DND-41 (cell line): Measurements from ENCODE around the gene AKR1C3.

Source experiments
- ATAC-seq: fragments of 200-7000 bp; cut with Tn5 transposase; 3 replicates; pipeline ENCODE4 v1.9.1; 2021; ENCODE audit warnings: low read depth; ENCODE audit not compliant: insufficient read depth
- DNase-seq: peaks from one replicate; pipeline ENCODE4 v3.0.0-alpha.2; 2020
- H2AFZ ChIP-seq: 2 replicates; pipeline ENCODE4 v1.6.0; 2012; ENCODE audit warnings: low read depth, low read length
- H3K27ac ChIP-seq: 2 replicates; pipeline ENCODE4 v1.5.1; 2012; ENCODE audit warnings: low read length, inconsistent platforms
- H3K27me3 ChIP-seq: fragments of 200-600 bp; sonication (generic); 2 replicates; pipeline ENCODE4 v1.6.0; 2012; ENCODE audit warnings: low read length, mild to moderate bottlenecking, inconsistent platforms; ENCODE audit not compliant: insufficient read depth, poor library complexity
- H3K36me3 ChIP-seq: 2 replicates; pipeline ENCODE4 v1.5.1; 2012; ENCODE audit warnings: low read length, inconsistent platforms; ENCODE audit not compliant: insufficient read depth
- H3K4me1 ChIP-seq: 2 replicates; pipeline ENCODE4 v1.5.1; 2012; ENCODE audit warnings: mild to moderate bottlenecking, low read length; ENCODE audit not compliant: insufficient read depth
- H3K4me2 ChIP-seq: 2 replicates; pipeline ENCODE4 v1.6.0; 2012; ENCODE audit warnings: mild to moderate bottlenecking, moderate library complexity, low read length, inconsistent platforms; ENCODE audit not compliant: insufficient read depth
- H3K4me3 ChIP-seq, 2 experiments: fragments of 200-600 bp in 1 of 2; shearing (Covaris generic) in 1 of 2; 2 replicates each; pipeline ENCODE4 v1.5.1; 2012 to 2016; ENCODE audit warnings: inconsistent platforms in 2 of 2, low read length in 2 of 2, mild to moderate bottlenecking in 2 of 2, low read depth in 1 of 2, moderate library complexity in 1 of 2
- H3K79me2 ChIP-seq: 2 replicates; pipeline ENCODE4 v1.6.0; 2012; ENCODE audit warnings: low read length, inconsistent platforms; ENCODE audit not compliant: insufficient read depth
- H3K9ac ChIP-seq: 2 replicates; pipeline ENCODE4 v1.6.0; 2012; ENCODE audit warnings: low read depth, mild to moderate bottlenecking, inconsistent platforms, low read length, moderate library complexity
- H3K9me3 ChIP-seq: 2 replicates; pipeline ENCODE4 v1.5.1; 2012; ENCODE audit warnings: low read length, moderate library complexity, mild to moderate bottlenecking, inconsistent platforms; ENCODE audit not compliant: insufficient read depth, severe bottlenecking
- H4K20me1 ChIP-seq: 2 replicates; pipeline ENCODE4 v1.6.0; 2012; ENCODE audit warnings: low read length; ENCODE audit not compliant: insufficient read depth
- EZH2 ChIP-seq: IDR thresholded peaks from 3 replicates; pipeline ENCODE4 v1.6.1; 2012; ENCODE audit warnings: borderline replicate concordance, low read depth, mild to moderate bottlenecking, moderate library complexity, low read length, inconsistent platforms; ENCODE audit not compliant: severe bottlenecking
- TF ChIP-seq, protein P1 (sequence below): IDR thresholded peaks from 2 replicates; pipeline ENCODE4 v1.5.1; 2012; ENCODE audit warnings: borderline replicate concordance, low read length, moderate library complexity, mild to moderate bottlenecking; ENCODE audit not compliant: poor library complexity, severe bottlenecking; ENCODE audit errors: extremely low read depth

Gene AKR1C3

DNA sequence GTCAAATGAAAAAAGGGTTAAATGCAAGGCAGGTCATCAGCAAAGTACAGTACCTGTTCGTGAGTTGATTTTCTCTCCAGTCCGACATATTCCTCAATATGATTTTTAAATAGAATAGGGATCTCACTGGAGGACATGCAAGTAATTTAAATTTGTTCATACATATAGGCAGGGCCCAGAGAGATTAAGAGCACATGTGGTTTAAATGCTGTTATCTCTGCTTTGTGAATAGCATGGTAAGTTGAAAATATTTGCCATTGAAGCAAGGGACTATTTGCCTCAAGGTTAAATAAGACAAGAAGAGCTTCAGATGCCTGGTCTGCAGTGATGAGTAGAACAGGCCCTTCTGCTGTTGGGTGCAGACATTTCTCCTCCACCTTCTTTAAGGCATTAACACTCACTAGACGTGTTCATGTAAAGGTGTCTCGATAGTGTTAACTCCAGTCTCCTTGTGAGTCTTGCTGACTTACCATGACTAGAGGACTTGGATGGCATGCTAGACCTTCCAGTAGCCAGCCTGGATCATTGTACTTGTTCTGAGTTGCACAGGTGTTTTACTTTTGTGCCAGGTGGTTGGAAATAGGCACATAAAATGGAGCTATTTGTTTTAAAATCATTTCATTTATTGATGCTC is 15.6 kb upstream of the AKR1C3 start:
- Histone ChIP-seq H3K4me2 (no peak overlapping the region), H3K4me1 (no peaks in the 10 kb centered on the region), H3K27me3 (no peaks in the 10 kb centered on the region), H3K9me3 (no peaks in the 10 kb centered on the region), H3K9ac (no peak overlapping the region), H3K79me2 (no peaks in the 10 kb centered on the region), H3K4me3 (no peak overlapping the region), H3K36me3 (no peaks in the 10 kb centered on the region), H2AFZ (no peak overlapping the region), H3K27ac (no peak overlapping the region), H4K20me1 (no peaks in the 10 kb centered on the region)
- TF ChIP-seq, protein P1, sequence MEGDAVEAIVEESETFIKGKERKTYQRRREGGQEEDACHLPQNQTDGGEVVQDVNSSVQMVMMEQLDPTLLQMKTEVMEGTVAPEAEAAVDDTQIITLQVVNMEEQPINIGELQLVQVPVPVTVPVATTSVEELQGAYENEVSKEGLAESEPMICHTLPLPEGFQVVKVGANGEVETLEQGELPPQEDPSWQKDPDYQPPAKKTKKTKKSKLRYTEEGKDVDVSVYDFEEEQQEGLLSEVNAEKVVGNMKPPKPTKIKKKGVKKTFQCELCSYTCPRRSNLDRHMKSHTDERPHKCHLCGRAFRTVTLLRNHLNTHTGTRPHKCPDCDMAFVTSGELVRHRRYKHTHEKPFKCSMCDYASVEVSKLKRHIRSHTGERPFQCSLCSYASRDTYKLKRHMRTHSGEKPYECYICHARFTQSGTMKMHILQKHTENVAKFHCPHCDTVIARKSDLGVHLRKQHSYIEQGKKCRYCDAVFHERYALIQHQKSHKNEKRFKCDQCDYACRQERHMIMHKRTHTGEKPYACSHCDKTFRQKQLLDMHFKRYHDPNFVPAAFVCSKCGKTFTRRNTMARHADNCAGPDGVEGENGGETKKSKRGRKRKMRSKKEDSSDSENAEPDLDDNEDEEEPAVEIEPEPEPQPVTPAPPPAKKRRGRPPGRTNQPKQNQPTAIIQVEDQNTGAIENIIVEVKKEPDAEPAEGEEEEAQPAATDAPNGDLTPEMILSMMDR, result no peak
- TF ChIP-seq EZH2, result no peak
- DNase-seq (no peak), ATAC-seq (no peak)

DNA sequence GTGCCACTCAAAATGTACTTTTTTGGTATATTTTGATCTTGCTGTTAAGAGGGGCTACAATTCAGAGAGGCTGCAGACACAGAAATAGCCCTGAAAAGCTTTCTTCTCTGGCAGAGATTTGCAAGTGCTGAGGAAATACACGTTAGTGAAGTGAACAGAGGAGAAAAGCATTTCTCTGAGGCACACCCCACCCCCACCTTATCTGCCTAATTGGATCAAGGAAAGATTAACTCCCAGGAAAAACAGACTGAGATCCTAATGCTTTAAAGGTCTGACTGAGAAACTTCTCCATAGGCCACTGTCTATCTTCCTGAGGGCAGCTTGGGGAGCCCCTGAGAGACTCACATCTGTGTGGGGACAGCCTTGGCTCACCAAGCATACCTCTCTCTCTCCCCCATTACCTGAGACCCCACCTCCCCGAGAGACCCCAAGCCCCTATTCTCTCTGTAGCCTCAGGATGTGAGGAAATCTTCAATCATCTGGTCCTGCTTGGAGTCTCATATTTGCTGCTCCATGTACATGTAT is 14.8 kb upstream of the AKR1C3 start:
- TF ChIP-seq EZH2, result no peak
- TF ChIP-seq, protein P1, result no peak
- Histone ChIP-seq H3K4me1 (no peaks in the 10 kb centered on the region), H3K4me2 (no peak overlapping the region), H3K9ac (no peak overlapping the region), H3K4me3 (no peak overlapping the region), H3K9me3 (no peaks in the 10 kb centered on the region), H3K79me2 (no peaks in the 10 kb centered on the region), H3K27ac (no peak overlapping the region), H3K27me3 (no peaks in the 10 kb centered on the region), H2AFZ (no peak overlapping the region), H3K36me3 (no peaks in the 10 kb centered on the region), H4K20me1 (no peaks in the 10 kb centered on the region)
- ATAC-seq (no peak), DNase-seq (no peak)

DNA sequence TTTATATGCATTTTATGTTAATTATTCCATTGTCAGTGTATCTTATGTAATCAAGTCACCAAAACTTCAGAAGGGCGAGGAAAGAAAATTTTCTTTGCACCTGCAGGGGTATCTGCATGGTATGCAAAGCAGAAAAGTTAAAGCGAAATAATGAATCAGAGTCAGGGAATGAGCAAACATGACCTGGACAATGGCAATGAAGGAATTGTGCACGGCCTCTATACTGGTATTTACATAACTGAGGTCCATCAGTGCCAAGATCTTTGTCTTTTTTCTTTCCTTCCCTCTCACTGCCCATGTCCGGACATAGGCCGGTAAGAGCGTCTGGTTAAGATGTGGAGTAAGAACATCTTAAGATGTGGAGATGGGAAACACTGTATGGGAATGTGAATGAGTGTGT is 14.4 kb upstream of the AKR1C3 start:
- no peak for DNase-seq
- no peak for ATAC-seq
- Histone ChIP-seq H3K27ac (no peak overlapping the region), H3K4me3 (no peak overlapping the region), H4K20me1 (no peaks in the 10 kb centered on the region), H3K9ac (no peak overlapping the region), H3K4me2 (no peak overlapping the region), H3K27me3 (no peaks in the 10 kb centered on the region), H3K9me3 (no peaks in the 10 kb centered on the region), H3K79me2 (no peaks in the 10 kb centered on the region), H3K36me3 (no peaks in the 10 kb centered on the region), H3K4me1 (no peaks in the 10 kb centered on the region), H2AFZ (no peak overlapping the region)
- no peak for TF ChIP-seq EZH2
- TF ChIP-seq, protein P1, result no peak

DNA sequence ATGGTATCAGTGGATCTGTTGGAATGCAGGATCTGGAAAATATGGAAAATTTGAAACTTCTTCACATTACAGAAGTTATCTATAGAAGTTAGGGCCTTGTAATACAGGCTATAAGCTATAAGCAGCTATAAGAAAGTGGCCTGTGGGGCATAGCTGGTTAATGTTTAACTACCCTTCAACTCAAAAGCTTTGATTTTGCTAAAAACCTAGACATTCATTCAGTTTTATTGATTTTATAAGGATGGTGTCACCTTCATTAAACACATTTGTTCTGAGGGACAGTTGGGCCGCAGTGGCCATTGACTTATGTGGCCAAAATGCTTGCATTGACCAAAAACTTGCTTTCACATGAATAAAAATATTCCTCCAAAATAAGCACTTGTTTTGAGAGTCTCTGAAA is 13.1 kb upstream of the AKR1C3 start:
- H3K4me3 ChIP-seq, result no peak overlapping the region
- no peak for ATAC-seq
- H2AFZ ChIP-seq, result no peak overlapping the region
- no peaks in the 10 kb centered on the region for H4K20me1 ChIP-seq
- H3K9ac ChIP-seq, result no peak overlapping the region
- no peaks in the 10 kb centered on the region for H3K27me3 ChIP-seq
- no peak overlapping the region for H3K27ac ChIP-seq
- H3K4me1 ChIP-seq, result no peaks in the 10 kb centered on the region
- no peaks in the 10 kb centered on the region for H3K9me3 ChIP-seq
- no peak for DNase-seq
- H3K36me3 ChIP-seq, result no peaks in the 10 kb centered on the region
- TF ChIP-seq EZH2, result no peak
- TF ChIP-seq, protein P1, result no peak
- no peaks in the 10 kb centered on the region for H3K79me2 ChIP-seq
- no peak overlapping the region for H3K4me2 ChIP-seq
